ENCODE data around the gene PLAC9.
"Not testable (repeated sequence)": the region's sequence is repeated elsewhere in the genome, so short reads cannot be mapped to it uniquely, and the experiment has no call there.

PLAC9 gene

GRCh38 chr10:80132299-80133139 is at the start of gene PLAC9:
PLAC9 (plus strand) TSS chr10:80132730; CDS start chr10:80132763, 33 bp downstream.
- no peak for DNase-seq

DNA sequence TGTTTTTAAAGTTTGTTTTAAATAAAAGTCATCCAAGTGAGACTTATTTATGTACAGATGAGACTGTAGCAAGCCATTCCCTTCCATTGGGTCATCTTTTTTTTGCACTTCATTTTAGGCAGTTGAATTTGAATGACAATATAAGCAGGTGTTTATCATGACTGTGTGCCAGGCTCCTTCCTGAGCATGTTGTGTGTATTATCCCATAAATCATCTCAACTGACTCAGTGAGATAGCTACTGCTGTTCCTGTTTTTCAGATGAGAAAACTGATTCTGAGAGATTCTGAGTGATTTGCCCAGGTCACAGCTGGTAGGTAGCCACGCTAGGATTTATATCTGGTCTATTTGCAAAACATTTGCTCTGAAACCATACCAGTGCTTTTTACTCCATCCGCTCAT is 42.4 kb upstream of the PLAC9 start:
- no peak for DNase-seq

DNA sequence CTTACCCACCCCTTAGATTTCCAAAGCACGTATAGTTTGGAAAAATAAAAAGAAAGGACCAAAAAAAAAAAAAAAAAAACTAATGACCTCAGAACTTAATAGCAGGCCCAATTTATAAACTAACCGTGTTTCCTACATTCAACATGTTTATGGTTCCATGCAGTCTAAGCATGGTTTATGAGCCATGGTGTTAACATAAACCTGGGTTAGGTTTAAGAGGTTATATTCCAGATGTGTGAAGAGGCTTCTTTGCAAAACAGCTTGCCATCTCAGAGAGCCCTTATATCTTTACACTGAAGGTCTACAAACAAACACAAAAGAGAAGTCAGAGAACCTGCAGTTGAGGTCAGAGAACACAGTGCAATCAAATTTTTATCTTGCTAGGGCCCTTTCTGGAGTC is 38.3 kb upstream of the PLAC9 start:
- no peak for DNase-seq

DNA sequence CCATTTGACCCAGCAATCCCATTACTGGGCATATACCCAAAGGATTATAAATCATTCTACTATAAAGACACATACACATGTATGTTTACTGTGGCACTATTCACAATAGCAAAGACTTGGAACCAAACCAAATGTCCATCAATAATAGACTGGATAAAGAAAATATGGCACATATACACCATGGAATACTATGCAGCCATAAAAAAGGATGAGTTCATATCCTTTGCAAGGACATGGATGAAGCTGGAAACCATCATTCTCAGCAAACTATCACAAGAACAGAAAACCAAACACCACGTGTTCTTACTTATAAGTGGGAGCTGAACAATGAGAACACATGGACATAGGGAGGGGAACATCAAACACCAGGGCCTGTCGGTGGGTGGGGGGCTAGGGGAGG is 34.3 kb upstream of the PLAC9 start:
- DNase-seq: not testable (repeated sequence)

GRCh38 chr10:80099295-80099694 is 33.2 kb upstream of the PLAC9 start:
- not testable (repeated sequence) for DNase-seq

DNA sequence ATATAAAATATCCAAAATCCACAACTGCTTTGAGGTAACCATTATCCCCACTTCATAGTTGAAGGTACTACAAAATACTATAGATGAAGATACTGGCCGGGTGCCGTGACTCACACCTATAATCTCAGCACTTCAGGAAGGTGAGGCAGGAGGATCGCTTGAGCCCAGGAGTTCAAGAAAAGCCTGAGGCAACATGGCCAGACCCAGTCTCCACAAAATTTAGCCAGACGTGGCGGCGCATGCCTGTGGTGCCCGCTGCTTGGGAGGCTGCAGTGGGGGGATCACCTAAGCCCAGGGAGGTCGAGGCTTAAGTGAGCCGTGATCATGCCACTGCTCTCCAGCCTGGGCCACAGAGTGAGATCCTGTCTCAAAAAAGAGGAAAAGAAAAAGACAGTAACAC is 32.4 kb upstream of the PLAC9 start:
- DNase-seq: no peak

DNA sequence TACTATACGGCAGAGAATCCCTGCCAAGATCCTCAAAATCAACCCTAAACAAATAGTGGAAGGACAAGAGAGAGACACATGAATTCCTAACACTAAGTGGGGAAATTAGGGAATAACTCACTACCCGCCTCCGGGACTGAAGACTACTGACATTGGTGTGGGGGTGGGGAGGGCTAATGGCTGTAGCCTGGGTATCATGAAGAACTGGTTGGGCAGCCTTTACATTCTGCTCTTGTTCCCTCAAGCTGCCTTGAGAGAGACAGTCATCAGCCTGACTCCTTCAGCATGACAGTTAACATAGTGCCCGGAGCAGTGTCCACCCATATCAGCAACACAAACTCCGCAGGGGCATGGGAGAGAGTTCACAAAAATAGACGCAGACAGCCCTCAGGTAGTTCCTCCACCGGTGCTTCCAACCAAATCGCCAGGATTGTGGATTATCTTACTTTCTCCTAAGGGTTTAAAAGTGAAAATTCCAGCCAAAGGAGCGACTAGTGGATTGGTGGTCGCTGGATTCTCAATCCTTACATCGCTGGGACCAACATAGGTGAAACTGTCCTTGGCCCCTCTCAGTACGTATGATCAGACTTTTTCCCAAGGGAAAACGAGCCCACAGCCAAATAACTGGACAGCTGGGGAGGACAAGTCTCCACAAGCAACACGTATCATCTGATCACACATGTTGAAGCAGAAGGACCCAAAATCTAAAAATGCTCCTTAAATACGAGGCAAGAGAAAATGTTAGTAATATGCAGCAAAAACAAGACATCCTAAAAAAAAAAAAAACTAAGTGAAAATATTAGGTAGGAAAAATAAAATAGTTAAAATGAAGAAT is 31.5 kb upstream of the PLAC9 start:
- DNase-seq: no peak

DNA sequence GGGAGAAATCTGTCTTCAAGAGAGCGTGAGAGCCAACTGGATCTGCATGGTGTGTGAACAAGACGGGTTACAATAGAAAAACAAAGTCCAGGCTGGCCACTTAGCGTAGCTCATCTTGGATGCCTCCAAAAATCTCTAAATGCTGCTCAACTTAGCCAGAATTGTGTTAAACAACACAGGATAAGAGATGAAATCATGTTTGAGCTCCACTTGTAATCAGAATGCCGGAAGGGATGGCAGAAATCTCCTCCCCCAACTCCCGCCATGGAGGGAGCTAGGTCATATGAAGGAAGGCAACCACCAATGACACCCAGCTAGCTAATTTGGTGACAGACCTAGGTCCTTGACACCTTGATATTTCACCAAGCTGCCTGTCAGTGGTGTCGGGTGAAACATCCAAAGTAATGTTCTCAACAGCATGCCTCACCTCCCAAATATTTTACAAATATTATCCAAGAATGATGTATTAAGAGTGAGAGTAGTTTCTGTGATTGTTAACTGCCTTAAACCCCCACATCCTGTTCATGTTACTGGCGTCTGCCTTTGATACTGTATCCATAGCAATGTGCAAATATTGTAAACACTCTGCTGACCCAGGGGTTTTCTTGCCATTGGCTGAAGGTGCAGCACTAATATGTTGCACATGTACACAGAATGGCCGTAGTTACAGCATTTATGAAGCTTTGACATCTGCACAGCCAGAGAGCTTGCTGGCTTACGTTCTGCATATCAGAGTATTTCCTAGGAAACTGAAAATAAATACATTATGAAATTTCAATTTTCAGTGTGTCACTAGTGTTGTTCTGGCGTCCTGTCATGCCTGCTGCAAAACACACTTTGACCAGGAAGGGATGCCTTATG is 28.2 kb upstream of the PLAC9 start:
- DNase-seq: no peak

DNA sequence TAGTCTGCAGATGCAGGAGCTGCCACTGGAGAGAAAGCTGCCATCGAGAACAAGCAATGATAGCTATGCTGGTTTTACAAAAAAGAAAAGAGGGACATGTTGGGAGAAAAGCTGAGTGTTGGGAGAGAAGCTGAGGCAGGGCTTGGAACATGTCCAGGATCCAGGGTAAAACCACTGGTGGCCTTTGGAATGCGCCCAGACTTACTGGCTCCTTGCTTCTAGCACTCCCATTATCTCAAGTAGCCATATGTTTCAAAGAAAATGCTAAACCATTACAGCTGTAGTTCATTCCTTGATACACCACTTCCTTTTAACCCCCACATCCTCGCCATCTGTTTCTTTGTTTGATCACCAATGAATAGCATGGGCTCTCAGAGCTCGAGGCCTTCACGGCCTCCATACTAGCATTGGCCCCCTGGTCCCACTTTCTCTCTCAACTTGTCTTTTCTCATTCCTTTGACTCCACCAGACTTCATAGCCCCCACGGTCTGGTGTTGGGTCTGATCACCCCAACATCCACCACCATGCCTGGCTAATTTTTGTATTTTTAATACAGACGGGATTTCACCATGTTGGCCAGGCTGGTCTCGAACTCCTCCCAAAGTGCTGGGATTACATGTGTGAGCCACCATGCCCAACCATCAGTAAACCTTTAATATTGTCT is 23.8 kb upstream of the PLAC9 start:
- DNase-seq: no peak

GRCh38 chr10:80110986-80111385 is 21.5 kb upstream of the PLAC9 start:
- no peak for DNase-seq

- no peak for DNase-seq
Observed at GRCh38 chr10:80118669-80119068, 13.9 kb upstream of the PLAC9 start.

- no peak for DNase-seq
Observed at GRCh38 chr10:80122110-80122710, 10.3 kb upstream of the PLAC9 start.

GRCh38 chr10:80122746-80123145 is 9.8 kb upstream of the PLAC9 start:
- DNase-seq: no peak

DNA sequence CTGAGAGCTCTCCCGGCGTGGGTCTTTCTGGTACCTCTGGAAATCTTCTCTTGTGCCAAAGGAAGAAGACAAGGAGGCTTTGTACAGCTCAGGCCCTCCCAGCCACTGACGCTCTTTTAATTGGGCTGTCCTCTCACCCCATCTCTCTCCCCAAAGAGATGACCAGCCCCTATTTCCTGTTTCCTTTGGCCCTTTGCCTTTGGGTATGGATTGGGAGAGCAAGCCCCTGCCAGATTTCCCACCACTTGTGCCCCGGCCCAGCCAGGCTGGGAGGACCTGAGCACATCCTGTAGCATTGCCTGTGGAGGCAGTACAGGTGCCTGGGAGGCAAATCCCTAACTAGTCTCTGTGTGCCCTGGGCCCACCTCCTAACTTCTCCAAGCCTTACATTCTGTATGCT is 5.7 kb upstream of the PLAC9 start:
- DNase-seq: no peak

DNA sequence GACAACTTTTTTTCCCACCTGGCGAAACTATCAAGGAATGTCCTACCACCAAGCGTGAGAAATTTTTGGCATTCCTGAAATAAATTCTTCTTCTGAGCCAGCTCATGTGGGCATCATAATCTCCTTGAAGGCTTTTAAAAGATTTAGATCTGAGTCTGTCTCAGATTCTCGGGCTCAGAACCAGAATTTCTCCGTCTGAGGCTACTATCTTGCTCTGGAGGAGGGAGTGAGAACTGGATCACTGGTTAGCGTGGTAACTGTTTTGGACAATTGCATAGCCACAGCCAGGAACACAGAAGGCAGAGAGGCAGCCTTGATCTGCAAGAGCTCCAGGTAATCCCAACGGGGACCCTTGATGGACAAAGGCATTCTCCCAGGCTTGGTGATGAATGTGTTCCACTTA is 1.0 kb upstream of the PLAC9 start:
- DNase-seq: no peak

- no peak for DNase-seq
Observed at GRCh38 chr10:80133206-80133605, 676 bp downstream of the PLAC9 start.

DNA sequence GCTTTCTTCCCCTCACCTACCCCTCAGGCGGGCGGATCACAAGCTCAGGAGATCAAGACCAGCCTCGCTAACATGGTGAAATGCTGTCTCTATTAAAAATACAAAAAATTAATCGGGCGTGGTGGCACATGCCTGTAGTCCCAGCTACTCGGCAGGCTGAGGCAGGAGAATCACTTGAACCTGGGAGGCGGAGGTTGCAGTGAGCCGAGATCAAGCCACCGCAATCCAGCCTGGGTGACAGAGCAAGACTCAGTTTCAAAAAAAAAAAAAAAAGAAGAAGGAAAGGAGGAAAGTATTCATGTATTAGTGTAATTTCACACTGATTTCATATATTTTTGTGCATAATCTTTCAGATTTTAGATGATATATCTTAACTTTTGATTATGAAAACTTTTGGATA is 1.2 kb downstream of the PLAC9 start:
- DNase-seq: not testable (repeated sequence)

DNA sequence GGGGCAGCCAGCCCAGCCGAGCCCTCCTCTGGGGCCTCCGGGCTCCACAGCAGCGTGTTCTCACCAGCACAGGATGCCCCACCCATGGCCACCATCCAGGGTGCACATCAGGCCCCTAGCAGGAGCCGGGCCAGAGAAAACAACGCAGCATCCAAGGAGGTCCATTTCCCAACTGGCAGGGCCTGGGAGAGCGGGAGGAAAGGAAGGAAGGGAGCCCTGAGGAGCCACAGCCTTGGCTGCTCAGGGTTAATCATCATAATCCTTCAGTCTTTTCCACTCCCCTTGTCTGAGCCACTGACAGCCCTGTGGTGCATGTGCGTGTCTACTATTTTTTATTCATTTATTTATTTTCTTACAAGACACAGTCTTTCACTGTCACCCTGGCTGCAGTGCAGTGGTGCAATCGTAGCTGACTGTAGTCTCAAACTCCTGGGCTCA is 3.6 kb downstream of the PLAC9 start:
- DNase-seq: no peak

GRCh38 chr10:80137031-80137862 is 4.7 kb downstream of the PLAC9 start:
- no peak for DNase-seq

- no peak for DNase-seq
Observed at GRCh38 chr10:80137920-80138319, 5.4 kb downstream of the PLAC9 start.

DNA sequence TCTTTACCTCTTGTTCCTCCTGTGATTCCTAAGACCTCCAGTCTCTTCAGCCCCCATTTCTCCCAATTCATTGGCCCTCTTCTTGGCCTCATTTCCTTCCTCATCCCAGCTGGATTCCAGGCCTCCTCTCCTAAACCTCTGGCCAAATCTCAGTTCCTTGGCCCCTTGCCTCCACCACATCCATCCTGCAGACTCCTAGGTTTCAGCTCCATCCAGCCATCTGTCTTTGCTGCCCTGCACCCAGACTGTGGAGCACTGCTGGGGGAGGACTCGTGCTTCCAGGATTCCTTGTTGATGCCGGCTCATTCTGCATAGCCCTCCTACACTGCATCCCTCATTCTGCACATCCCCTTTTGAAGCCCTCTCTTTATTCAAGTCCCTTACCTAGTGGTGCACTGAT is 6.7 kb downstream of the PLAC9 start:
- no peak for DNase-seq
